ENCODE measurements around the gene PPIL6.
"Not testable (repeated sequence)": the region's sequence is repeated elsewhere in the genome, so short reads cannot be mapped to it uniquely, and the experiment has no call there.

Gene PPIL6

DNA sequence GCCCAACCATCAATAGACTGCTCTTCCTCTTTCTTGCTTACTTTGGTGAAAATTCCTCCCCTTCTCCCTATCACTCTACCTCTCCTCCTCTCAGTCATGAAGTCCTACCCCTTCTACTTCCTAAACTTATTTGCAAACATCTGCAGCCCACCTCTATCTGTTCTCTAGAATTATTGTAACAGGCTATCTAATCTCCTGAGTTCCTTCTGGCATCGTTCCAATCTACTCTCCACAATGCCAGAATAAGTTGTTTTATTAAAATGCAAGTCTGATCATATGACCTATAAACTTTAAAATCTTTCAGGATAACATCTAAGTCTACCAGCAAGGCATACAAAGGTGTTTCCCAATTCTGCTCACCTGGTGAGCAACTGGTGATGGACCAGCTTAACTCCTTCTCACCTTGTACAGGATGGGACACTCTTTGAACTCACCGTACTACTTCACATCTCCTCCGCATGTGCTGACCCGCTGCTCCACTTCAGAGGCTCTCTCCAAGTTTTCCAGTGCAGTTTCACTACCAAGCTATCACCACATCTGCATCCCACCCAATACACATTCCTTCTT, 66.0 kb downstream of the PPIL6 start:
- H3K4me3 ChIP-seq (ENCODE audit: low read depth, low read length): no peak overlapping the region
- TF ChIP-seq, protein P1, sequence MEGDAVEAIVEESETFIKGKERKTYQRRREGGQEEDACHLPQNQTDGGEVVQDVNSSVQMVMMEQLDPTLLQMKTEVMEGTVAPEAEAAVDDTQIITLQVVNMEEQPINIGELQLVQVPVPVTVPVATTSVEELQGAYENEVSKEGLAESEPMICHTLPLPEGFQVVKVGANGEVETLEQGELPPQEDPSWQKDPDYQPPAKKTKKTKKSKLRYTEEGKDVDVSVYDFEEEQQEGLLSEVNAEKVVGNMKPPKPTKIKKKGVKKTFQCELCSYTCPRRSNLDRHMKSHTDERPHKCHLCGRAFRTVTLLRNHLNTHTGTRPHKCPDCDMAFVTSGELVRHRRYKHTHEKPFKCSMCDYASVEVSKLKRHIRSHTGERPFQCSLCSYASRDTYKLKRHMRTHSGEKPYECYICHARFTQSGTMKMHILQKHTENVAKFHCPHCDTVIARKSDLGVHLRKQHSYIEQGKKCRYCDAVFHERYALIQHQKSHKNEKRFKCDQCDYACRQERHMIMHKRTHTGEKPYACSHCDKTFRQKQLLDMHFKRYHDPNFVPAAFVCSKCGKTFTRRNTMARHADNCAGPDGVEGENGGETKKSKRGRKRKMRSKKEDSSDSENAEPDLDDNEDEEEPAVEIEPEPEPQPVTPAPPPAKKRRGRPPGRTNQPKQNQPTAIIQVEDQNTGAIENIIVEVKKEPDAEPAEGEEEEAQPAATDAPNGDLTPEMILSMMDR (IDR thresholded peaks at IDR 0.05; ENCODE audit: borderline replicate concordance, insufficient read depth, low read depth, low read length): no peak

DNA sequence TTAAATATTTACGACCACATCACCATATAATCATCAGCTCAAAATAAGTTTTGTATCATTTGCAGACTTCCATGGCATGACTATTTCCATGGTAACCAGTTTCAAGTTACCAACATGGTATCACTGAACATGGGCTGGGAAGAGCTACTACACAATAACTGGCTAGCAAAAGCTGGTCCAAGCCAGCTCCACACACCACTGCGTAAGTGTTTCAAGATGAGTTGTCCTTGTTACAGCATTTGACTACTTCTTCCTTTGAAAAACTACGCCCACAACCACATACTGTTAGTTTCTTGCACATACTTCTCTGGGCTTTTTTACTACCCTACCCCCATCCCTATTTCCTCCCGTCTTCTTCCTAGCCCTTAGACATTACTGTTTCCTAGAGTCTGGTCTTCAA, 66.7 kb downstream of the PPIL6 start:
- no peak overlapping the region for H3K4me3 ChIP-seq (ENCODE audit: low read depth, low read length)
- TF ChIP-seq, protein P1 (IDR thresholded peaks at IDR 0.05; ENCODE audit: borderline replicate concordance, insufficient read depth, low read depth, low read length): no peak

DNA sequence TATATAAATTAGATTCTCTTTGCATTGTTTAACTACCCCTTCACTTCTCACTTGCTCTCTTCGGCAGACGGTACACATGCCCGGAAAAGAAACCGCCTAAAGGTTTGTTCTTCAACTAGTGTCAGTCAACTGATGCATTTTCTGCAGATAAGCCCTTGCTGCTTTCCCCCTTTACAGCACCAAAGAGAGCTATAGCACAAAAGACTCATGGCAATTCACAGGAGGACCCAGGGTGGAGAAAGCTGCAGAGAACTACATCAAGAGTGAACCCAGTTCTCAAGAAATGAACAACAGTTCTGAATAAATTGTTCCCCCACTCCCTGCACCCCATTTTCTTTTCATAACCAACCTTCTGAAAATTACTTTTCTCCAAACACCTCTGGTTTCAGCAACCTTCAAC, 67.1 kb downstream of the PPIL6 start:
- no peak overlapping the region for H3K4me3 ChIP-seq (ENCODE audit: low read depth, low read length)
- TF ChIP-seq, protein P1 (IDR thresholded peaks at IDR 0.05; ENCODE audit: borderline replicate concordance, insufficient read depth, low read depth, low read length): no peak

DNA sequence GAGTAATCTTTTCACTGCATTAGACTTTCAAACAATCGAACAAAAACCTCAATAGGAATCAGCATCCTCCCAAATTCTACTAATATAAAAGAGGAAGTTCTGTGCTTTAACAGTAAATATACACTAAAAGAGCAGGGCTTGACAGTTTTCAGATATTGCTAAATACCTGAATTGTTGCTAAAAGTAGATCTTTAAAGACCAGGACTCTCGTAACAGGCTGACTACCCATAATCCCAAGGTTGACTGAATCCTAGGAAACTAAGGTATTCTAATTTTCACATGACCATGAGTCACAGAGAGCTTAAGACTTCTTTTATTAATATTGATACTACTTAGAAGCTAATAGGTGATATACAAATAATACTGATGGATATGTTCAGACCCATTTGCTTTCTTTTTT, 68.3 kb downstream of the PPIL6 start:
- H3K4me3 ChIP-seq (ENCODE audit: low read depth, low read length): no peak overlapping the region
- TF ChIP-seq, protein P1 (IDR thresholded peaks at IDR 0.05; ENCODE audit: borderline replicate concordance, insufficient read depth, low read depth, low read length): no peak

DNA sequence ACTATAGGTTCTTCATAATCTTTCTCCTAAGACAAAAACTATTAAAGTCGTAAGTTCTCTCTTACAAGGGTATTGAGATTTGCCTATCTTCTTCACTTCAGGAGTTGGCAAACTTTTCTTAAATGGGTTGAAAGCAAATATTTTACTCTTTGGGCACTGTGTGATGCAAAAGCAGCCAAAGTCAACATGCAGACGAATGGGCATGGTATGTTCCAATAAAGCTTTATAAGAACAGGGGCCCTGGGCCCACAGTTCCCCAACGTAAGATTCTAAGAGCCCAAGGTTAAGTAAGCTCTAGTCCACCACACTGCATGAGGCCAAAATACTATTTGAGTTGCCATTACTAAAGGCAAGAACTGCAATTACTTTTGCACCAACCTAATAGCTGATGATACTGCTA, 69.6 kb downstream of the PPIL6 start:
- no peak overlapping the region for H3K4me3 ChIP-seq (ENCODE audit: low read depth, low read length)
- TF ChIP-seq, protein P1 (IDR thresholded peaks at IDR 0.05; ENCODE audit: borderline replicate concordance, insufficient read depth, low read depth, low read length): no peak

DNA sequence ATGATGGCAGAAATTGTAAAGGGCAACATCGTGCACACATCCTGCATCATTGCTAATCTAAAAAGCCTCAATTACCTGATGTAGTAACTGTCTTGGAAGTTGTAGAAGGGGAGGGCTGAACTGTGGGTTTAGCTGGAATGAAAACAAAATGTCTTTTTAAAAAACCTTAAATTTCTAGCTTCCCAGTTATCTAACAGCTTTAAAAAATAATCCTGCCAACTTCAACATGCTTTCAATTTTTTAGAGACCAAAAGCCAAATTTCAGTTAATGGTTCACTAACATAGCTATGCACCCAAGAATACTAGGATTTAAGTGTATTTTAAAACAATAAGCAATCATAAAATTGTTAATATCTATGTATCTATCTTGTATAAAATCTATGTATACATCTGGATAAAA, 70.1 kb downstream of the PPIL6 start:
- TF ChIP-seq, protein P1 (IDR thresholded peaks at IDR 0.05; ENCODE audit: borderline replicate concordance, insufficient read depth, low read depth, low read length): no peak
- no peak overlapping the region for H3K4me3 ChIP-seq (ENCODE audit: low read depth, low read length)

DNA sequence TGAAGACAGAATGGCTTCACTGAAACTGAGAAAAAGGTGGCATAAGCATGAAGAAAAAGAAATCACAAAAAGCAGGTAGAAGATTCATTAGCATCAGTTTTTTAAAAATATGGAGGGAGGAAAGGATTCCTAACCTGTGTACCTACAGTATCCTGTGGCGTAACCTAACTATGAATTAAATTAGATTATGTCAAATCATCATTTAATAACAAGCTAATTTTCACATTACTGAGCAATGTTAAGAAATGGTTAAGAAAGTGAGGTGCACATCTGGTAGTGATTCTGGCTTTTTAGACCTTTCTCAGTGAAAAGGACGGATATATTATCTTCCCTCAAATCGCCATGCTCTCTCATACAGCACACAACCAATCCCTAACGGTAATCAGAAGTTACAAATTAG, 70.7 kb downstream of the PPIL6 start:
- TF ChIP-seq, protein P1 (IDR thresholded peaks at IDR 0.05; ENCODE audit: borderline replicate concordance, insufficient read depth, low read depth, low read length): no peak
- no peak overlapping the region for H3K4me3 ChIP-seq (ENCODE audit: low read depth, low read length)

DNA sequence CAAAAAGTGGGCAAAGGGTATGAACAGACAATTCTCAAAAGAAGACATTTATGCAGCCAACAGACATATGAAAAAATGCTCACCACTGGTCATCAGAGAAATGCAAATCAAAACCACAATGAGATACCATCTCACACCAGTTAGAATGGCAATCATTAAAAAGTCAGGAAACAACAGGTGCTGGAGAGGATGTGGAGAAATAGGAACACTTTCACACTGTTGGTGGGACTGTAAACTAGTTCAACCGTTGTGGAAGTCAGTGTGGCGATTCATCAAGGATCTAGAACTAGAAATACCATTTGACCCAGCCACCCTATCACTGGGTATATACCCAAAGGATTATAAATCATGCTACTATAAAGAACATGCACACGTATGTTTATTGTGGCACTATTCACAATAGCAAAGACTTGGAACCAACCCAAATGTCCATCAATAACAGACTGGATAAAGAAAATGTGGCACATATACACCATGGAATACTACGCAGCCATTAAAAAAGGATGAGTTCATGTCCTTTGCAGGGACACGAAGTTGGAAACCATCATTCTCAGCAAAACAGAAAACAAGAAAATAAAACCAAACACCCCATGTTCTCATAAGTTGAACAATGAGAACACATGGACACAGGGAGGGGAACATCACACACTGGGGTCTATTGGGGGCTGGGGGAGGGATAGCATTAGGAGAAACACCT, 75.9 kb downstream of the PPIL6 start:
- not testable (repeated sequence) for H3K4me3 ChIP-seq (ENCODE audit: low read depth, low read length)

All from GM12875 (cell line).